ENCODE results near the gene PIH1D1. TPM values are rescaled to one million over a fixed set of nuclear protein-coding genes. Genes with fewer than 3 reads are reported as not detected.
A peak's percentile ranks its signal among the peaks of the same experiment; 100 is the strongest.

The PIH1D1 gene
- total RNA-seq, 4 donors from 2014 or later: 67.2 to 82.4 (median 72.5) TPM

DNA sequence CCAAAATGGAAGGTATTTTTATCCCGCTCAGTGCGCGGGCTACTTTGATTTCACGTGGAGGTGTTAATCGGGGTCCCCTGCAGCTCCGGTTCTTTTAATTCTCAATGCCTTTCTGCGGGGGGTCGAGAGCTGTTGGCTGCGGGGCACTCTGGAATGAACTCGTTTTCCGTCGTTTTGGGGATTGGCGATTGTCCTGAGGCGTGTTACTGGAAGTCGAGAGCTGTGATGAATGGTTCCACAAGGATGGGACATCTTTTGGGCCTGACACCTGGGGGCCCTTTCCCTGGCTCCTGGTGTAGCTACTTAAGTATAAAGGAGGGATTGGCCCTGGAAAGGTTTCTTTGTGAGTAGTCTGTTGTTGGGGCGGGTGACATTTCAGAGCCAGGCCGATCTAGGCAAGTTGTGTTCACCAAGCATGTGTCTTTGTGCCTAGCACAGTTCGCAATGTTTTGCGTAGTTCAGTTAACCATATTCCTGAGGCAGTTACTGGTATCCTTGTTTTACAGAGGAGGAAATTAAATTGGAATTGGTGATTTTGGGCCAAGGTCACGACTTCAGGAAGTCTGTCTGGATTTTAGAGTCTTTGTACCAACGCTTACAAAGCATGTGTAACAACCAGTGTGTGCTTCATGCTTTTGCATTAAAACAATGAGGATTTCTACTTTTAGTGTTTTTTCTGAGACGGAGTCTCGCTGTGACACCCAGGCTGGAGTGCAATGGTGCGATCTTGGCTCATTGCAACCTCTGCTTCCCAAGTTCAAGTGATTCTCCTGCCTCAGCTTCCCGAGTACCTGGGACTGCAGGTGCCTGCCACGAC lies 36.6 kb upstream of the PIH1D1 start:
- no peaks in the 10 kb centered on the region for H3K9me3 ChIP-seq
- H3K4me3 ChIP-seq: peak overlapping the region; percentile 73 to 92
- peaks cover 7 to 68% of the 10 kb centered on the region in 2 donors for H3K36me3 ChIP-seq
- TF ChIP-seq POLR2A (IDR thresholded peaks at IDR 0.05): no peak
- TF ChIP-seq POLR2AphosphoS5 (IDR thresholded peaks at IDR 0.05): no peak
- TF ChIP-seq CTCF (IDR thresholded peaks at IDR 0.05): no peak
- TF ChIP-seq EP300 (IDR thresholded peaks at IDR 0.05): no peak
- peak overlapping the region; percentile 87 to 93 (median 92) for H3K27ac ChIP-seq
- peaks cover 7 to 39% (median 18%) of the 10 kb centered on the region in 3 donors for H3K4me1 ChIP-seq
- H3K27me3 ChIP-seq: no peaks in the 10 kb centered on the region
- 0 to 1% methylated on average over 15 to 26 of the region's 26 CpGs for WGBS, 2 donors (ENCODE audit: low coverage in 1 of 2)
- no peak for ATAC-seq

GRCh38 chr19:49487277-49488045 lies 35.8 kb upstream of the PIH1D1 start, which contains the start of gene RPL13A:
RPL13A (plus strand) TSS chr19:49487608; CDS start chr19:49487630, 22 bp downstream.
- Histone ChIP-seq H3K36me3 (peaks cover 7 to 68% of the 10 kb centered on the region in 2 donors), H3K9me3 (no peaks in the 10 kb centered on the region), H3K27me3 (no peaks in the 10 kb centered on the region), H3K27ac (peak within 1 kb of the TSS; percentile 87 to 93 (median 92)), H3K4me1 (peaks cover 7 to 39% (median 18%) of the 10 kb centered on the region in 3 donors), H3K4me3 (peak within 1 kb of the TSS; percentile 73 to 92)
- ATAC-seq: peak; percentile 99
- TF ChIP-seq POLR2A (IDR thresholded peaks at IDR 0.05) (peak; percentile 98 to 99), EP300 (IDR thresholded peaks at IDR 0.05) (no peak), POLR2AphosphoS5 (IDR thresholded peaks at IDR 0.05) (peak; percentile 100), CTCF (IDR thresholded peaks at IDR 0.05) (peak in 2 of 4 experiments; percentile 9 to 17)
- 0% methylated on average over 15 to 28 of the region's 57 CpGs for WGBS, 2 donors (ENCODE audit: low coverage in 1 of 2)

- peak overlapping the region; percentile 27 to 93 (median 90) for H3K27ac ChIP-seq
- H3K27me3 ChIP-seq: no peaks in the 10 kb centered on the region
- peaks cover 7 to 68% of the 10 kb centered on the region in 2 donors for H3K36me3 ChIP-seq
- H3K9me3 ChIP-seq: no peaks in the 10 kb centered on the region
- no peak for ATAC-seq
- peak overlapping the region in 1 of 2 donors; percentile 73 for H3K4me3 ChIP-seq
- TF ChIP-seq POLR2A (IDR thresholded peaks at IDR 0.05) (no peak), CTCF (IDR thresholded peaks at IDR 0.05) (peak in 2 of 4 experiments; percentile 9 to 19)
- WGBS, 2 donors (ENCODE audit: low coverage in 1 of 2): 98 to 100% methylated on average over 2 to 7 of the region's 23 CpGs
- H3K4me1 ChIP-seq: peaks cover 7 to 39% (median 18%) of the 10 kb centered on the region in 3 donors
These were observed 35.2 kb upstream of the PIH1D1 start for GRCh38 chr19:49486710-49487276.

GRCh38 chr19:49486232-49486631 lies 34.6 kb upstream of the PIH1D1 start:
- H3K27me3 ChIP-seq: no peaks in the 10 kb centered on the region
- WGBS, 2 donors (ENCODE audit: low coverage in 1 of 2): 77 to 86% methylated on average over 2 to 4 of the region's 7 CpGs
- H3K27ac ChIP-seq: peak overlapping the region in 3 of 4 donors; percentile 90 to 93 (median 91)
- H3K36me3 ChIP-seq: peaks cover 7 to 68% of the 10 kb centered on the region in 2 donors
- no peaks in the 10 kb centered on the region for H3K9me3 ChIP-seq
- no peak for TF ChIP-seq EP300 (IDR thresholded peaks at IDR 0.05)
- TF ChIP-seq POLR2A (IDR thresholded peaks at IDR 0.05): no peak
- no peak for TF ChIP-seq POLR2AphosphoS5 (IDR thresholded peaks at IDR 0.05)
- no peak for TF ChIP-seq CTCF (IDR thresholded peaks at IDR 0.05)
- H3K4me3 ChIP-seq: no peak overlapping the region
- ATAC-seq: no peak
- H3K4me1 ChIP-seq: peaks cover 7 to 39% (median 18%) of the 10 kb centered on the region in 3 donors
